K562 (cell line): ENCODE results near the gene WDR46. TPM values are rescaled to one million over a fixed set of nuclear protein-coding genes. Genes with fewer than 3 reads are reported as not detected.

Experiments
- ARID4B ChIP-seq: sonication (generic); formaldehyde crosslinking; IDR thresholded peaks from 2 replicates; pipeline ENCODE4 v1.8.0; 2022; ENCODE audit warnings: mild to moderate bottlenecking, missing genetic modification reagents
- GMEB1 ChIP-seq: fragments of 250-450 bp; sonication (Bioruptor Pico); IDR thresholded peaks from 2 replicates; pipeline ENCODE4 v1.4.0; 2020; ENCODE audit warnings: mild to moderate bottlenecking
- HDAC2 ChIP-seq: fragments of 450-650 bp; IDR thresholded peaks from 2 replicates; pipeline ENCODE4 v1.6.1; 2016; ENCODE audit warnings: mild to moderate bottlenecking
- JUND ChIP-seq, 2 experiments: IDR thresholded peaks; 2 replicates in 1 of 2; 3 replicates in 1 of 2; pipeline ENCODE4 v1.6.1; 2011; ENCODE audit warnings: borderline replicate concordance in 2 of 2, low read depth in 2 of 2, low read length in 2 of 2, improper control_type of control experiment in 1 of 2, missing biosample characterization in 1 of 2, missing genetic modification characterization in 1 of 2, missing genetic modification reagents in 1 of 2
- KAT2B ChIP-seq: IDR thresholded peaks from one replicate; pipeline ENCODE4 v1.6.1; 2012; ENCODE audit warnings: low read depth, mild to moderate bottlenecking, control low read depth, inconsistent platforms, low read length, moderate library complexity
- KDM1A ChIP-seq, 2 experiments: fragments of 450-650 bp; IDR thresholded peaks; 2 replicates each; pipeline ENCODE4 v1.6.1; 2016; ENCODE audit warnings: mild to moderate bottlenecking in 2 of 2
- MIER1 ChIP-seq: fragments of 450-650 bp; IDR thresholded peaks from 2 replicates; pipeline ENCODE4 v1.6.1; 2016; ENCODE audit warnings: antibody characterized with exemption, mild to moderate bottlenecking, low read depth
- NFRKB ChIP-seq: fragments of 450-650 bp; IDR thresholded peaks from 2 replicates; pipeline ENCODE4 v1.6.1; 2016; ENCODE audit warnings: low read depth
- POLR2AphosphoS2 ChIP-seq: IDR thresholded peaks from 2 replicates; pipeline ENCODE4 v1.6.1; 2012; ENCODE audit warnings: low read length, improper control_type of control experiment
- TRIM25 ChIP-seq: fragments of 450-650 bp; IDR thresholded peaks from 2 replicates; pipeline ENCODE4 v1.7.0; 2016; ENCODE audit warnings: borderline replicate concordance
- ZFP91 ChIP-seq: sonication (generic); formaldehyde crosslinking; IDR thresholded peaks from 2 replicates; pipeline ENCODE4 v1.8.0; 2022; ENCODE audit warnings: mild to moderate bottlenecking, missing genetic modification reagents
- ZNF324 ChIP-seq: fragments of 250-450 bp; sonication (Bioruptor Pico); IDR thresholded peaks from 2 replicates; pipeline ENCODE4 v1.4.0; 2020; ENCODE audit warnings: mild to moderate bottlenecking
- ZNF449 ChIP-seq: fragments of 250-450 bp; sonication (Bioruptor Pico); IDR thresholded peaks from 2 replicates; pipeline ENCODE4 v1.8.0; 2022; ENCODE audit warnings: moderate library complexity, mild to moderate bottlenecking, inconsistent platforms
- ZNF584 ChIP-seq: fragments of 200-800 bp; sonication (Bioruptor generic); IDR thresholded peaks from 2 replicates; pipeline ENCODE4 v1.6.1; 2016; ENCODE audit warnings: low read depth, mild to moderate bottlenecking, missing genetic modification characterization, missing compliant biosample characterization
- ZNF717 ChIP-seq: fragments of 250-450 bp; sonication (Bioruptor Pico); IDR thresholded peaks from 2 replicates; pipeline ENCODE4 v1.5.0; 2021
- polyA plus RNA-seq, 8 experiments: library from polyadenylated mRNA; depleted of rRNA in 4 of 8; stranded (reverse) in 5 of 8; unstranded in 3 of 8; fragments of >200 nt; fragmentation: Nextera tagmentation in 2 of 8; fragmentation: Illumina TruSeq in 1 of 8; extraction: Ambion mirVana in 2 of 8; extraction: Trizol in 1 of 8; gene quantifications; 2 replicates each; pipeline versions ENCODE4 v1.2.1 to v1.2.3, GENCODE V29; 2011 to 2014; ENCODE audit warnings: inconsistent platforms in 1 of 8, missing spikeins in 1 of 8
- total RNA-seq, 7 experiments: library from RNA; depleted of rRNA in 6 of 7; stranded (reverse); fragments of >200 nt in 6 of 7; fragmentation: Illumina TruSeq in 2 of 7; extraction: Trizol in 2 of 7; gene quantifications; 2 replicates each; pipeline versions ENCODE4 v1.2.1 to v1.2.3, GENCODE V29; 2011 to 2021; ENCODE audit warnings: low replicate concordance in 1 of 7

WDR46 gene
- total and polyA plus RNA-seq, 9 of the 15 experiments (the other 6 are each of a cell fraction or from before 2014, with no cell fraction given): 8.9 to 146 (median 93.1) TPM

GRCh38 chr6:33273924-33274902 lies 14.8 kb downstream of the WDR46 start (continued):
- TF ChIP-seq ZFP91: 0 out of 2 replicates have a peak, but pooled peaks have one; percentile 8
- TF ChIP-seq ZNF717: no peak
- no peak for TF ChIP-seq TRIM25
- no peak for TF ChIP-seq ARID4B (CRISPR knock-in tag)
- peak; percentile 65 for TF ChIP-seq POLR2AphosphoS2
- no peak for TF ChIP-seq KAT2B
- TF ChIP-seq ZNF584 (CRISPR knock-in tag): no peak
- peak; percentile 98 for TF ChIP-seq KDM1A (IDR thresholded peaks at IDR 0.05)
- peak; percentile 78 for TF ChIP-seq HDAC2
- TF ChIP-seq NFRKB: no peak
- no peak for TF ChIP-seq MIER1
- no peak for TF ChIP-seq ZNF324 (CRISPR knock-in tag)
- TF ChIP-seq ZNF449 (CRISPR knock-in tag): no peak
- TF ChIP-seq GMEB1 (CRISPR knock-in tag): no peak
- TF ChIP-seq JUND (IDR thresholded peaks at IDR 0.05; ENCODE audit: borderline replicate concordance, low read depth, low read length): no peak
- TF ChIP-seq JUND (tag; IDR thresholded peaks at IDR 0.05; ENCODE audit: borderline replicate concordance, low read depth, low read length): no peak
